Epithelial cell of esophagus (primary cell): ENCODE results near the gene ANKRD33B.

Source experiments
- DNase-seq: peaks from one replicate; pipeline ENCODE4 v3.0.0; 2010; ENCODE audit warnings: low read depth
- H3K4me3 ChIP-seq: 2 replicates; pipeline ENCODE4 v1.5.1; 2011; ENCODE audit warnings: mild to moderate bottlenecking, low read length, control low read depth
- CTCF ChIP-seq: IDR thresholded peaks from 2 replicates; pipeline ENCODE4 v1.5.1; 2011; ENCODE audit warnings: low read depth, mild to moderate bottlenecking, low read length, control low read depth, inconsistent platforms; ENCODE audit not compliant: insufficient read depth; ENCODE audit errors: missing control alignments

Gene ANKRD33B

GRCh38 chr5:10676946-10677345 lies 113.1 kb downstream of the ANKRD33B start:
- no peak for TF ChIP-seq CTCF
- no peak for DNase-seq
- H3K4me3 ChIP-seq = no peak overlapping the region

GRCh38 chr5:10677533-10677932 lies 113.7 kb downstream of the ANKRD33B start:
- TF ChIP-seq CTCF = no peak
- no peak overlapping the region for H3K4me3 ChIP-seq
- no peak for DNase-seq

GRCh38 chr5:10678244-10678643 lies 114.4 kb downstream of the ANKRD33B start:
- H3K4me3 ChIP-seq = no peak overlapping the region
- no peak for TF ChIP-seq CTCF
- DNase-seq = no peak

- H3K4me3 ChIP-seq = no peak overlapping the region
- TF ChIP-seq CTCF = no peak
- DNase-seq = no peak
Observed at GRCh38 chr5:10679336-10679988, 115.6 kb downstream of the ANKRD33B start.

GRCh38 chr5:10680876-10681481 lies 117.1 kb downstream of the ANKRD33B start:
- H3K4me3 ChIP-seq = no peak overlapping the region
- DNase-seq = no peak
- TF ChIP-seq CTCF = no peak

- DNase-seq = no peak
- no peak overlapping the region for H3K4me3 ChIP-seq
- no peak for TF ChIP-seq CTCF
Observed at GRCh38 chr5:10681731-10682679, 118.1 kb downstream of the ANKRD33B start.
